Stimulated activated naive CD4-positive, alpha-beta T cell (primary cell): Measurements from ENCODE around the gene SNX8.
"Not testable (repeated sequence)": the region's sequence is repeated elsewhere in the genome, so short reads cannot be mapped to it uniquely, and the experiment has no call there.

ENCODE experiments used
- DNase-seq, 6 experiments: peaks; one replicate each; lab custom pipeline; 2025; lab: John Stamatoyannopoulos, UW

The SNX8 gene

GRCh38 chr7:2290877-2291276 lies 23.4 kb downstream of the SNX8 start:
- DNase-seq = no peak

- DNase-seq = no peak
These were observed 24.6 kb downstream of the SNX8 start for GRCh38 chr7:2289621-2290020.

GRCh38 chr7:2289111-2289586 lies 25.1 kb downstream of the SNX8 start:
- DNase-seq = no peak

GRCh38 chr7:2288503-2288902 lies 25.7 kb downstream of the SNX8 start:
- DNase-seq = no peak

GRCh38 chr7:2287745-2288144 lies 26.5 kb downstream of the SNX8 start:
- DNase-seq = no peak

GRCh38 chr7:2283074-2283473 lies 31.2 kb downstream of the SNX8 start:
- DNase-seq = no peak

GRCh38 chr7:2282185-2282751 lies 32.0 kb downstream of the SNX8 start:
- DNase-seq = no peak

- no peak for DNase-seq
These were observed 32.7 kb downstream of the SNX8 start for GRCh38 chr7:2281541-2281940.

GRCh38 chr7:2280424-2280823 lies 33.8 kb downstream of the SNX8 start:
- DNase-seq = no peak

GRCh38 chr7:2279896-2280295 lies 34.3 kb downstream of the SNX8 start:
- DNase-seq = no peak

- DNase-seq = no peak
These were observed 36.2 kb downstream of the SNX8 start for GRCh38 chr7:2278026-2278425.

GRCh38 chr7:2276107-2276506 lies 38.1 kb downstream of the SNX8 start:
- DNase-seq = no peak

GRCh38 chr7:2275101-2275500 lies 39.1 kb downstream of the SNX8 start:
- DNase-seq = no peak

GRCh38 chr7:2274666-2275065 lies 39.6 kb downstream of the SNX8 start:
- DNase-seq = no peak

GRCh38 chr7:2273866-2274265 lies 40.4 kb downstream of the SNX8 start:
- no peak for DNase-seq

GRCh38 chr7:2272031-2272430 lies 42.2 kb downstream of the SNX8 start:
- no peak for DNase-seq

GRCh38 chr7:2271273-2272026 lies 42.8 kb downstream of the SNX8 start:
- no peak for DNase-seq

- DNase-seq = no peak
These were observed 43.7 kb downstream of the SNX8 start for GRCh38 chr7:2270495-2270894.

GRCh38 chr7:2269991-2270460 lies 44.2 kb downstream of the SNX8 start:
- no peak for DNase-seq

GRCh38 chr7:2269089-2269990 lies 44.9 kb downstream of the SNX8 start:
- DNase-seq = not testable (repeated sequence)

GRCh38 chr7:2266911-2267310 lies 47.3 kb downstream of the SNX8 start:
- DNase-seq = no peak

GRCh38 chr7:2264158-2264557 lies 50.1 kb downstream of the SNX8 start:
- no peak for DNase-seq

GRCh38 chr7:2263176-2263575 lies 51.1 kb downstream of the SNX8 start:
- DNase-seq = no peak
